A549 (cell line): Measurements from ENCODE around the gene DOCK9.

Source experiments
- RARB ChIP-seq: fragments of 250-450 bp; sonication (Bioruptor Pico); IDR thresholded peaks from 2 replicates; pipeline ENCODE4 v1.8.0; 2021; ENCODE audit warnings: mild to moderate bottlenecking, moderate library complexity
- REST ChIP-seq: fragments of 200-600 bp; sonication (generic); IDR thresholded peaks from 2 replicates; pipeline ENCODE4 v1.6.1; 2016; ENCODE audit warnings: antibody characterized with exemption, mild to moderate bottlenecking, moderate library complexity
- TF ChIP-seq, protein P1 (sequence below): fragments of >200 bp; sonication (Bioruptor Twin); formaldehyde crosslinking; IDR thresholded peaks from 3 replicates; pipeline ENCODE4 v1.5.1; 2016

DNA sequence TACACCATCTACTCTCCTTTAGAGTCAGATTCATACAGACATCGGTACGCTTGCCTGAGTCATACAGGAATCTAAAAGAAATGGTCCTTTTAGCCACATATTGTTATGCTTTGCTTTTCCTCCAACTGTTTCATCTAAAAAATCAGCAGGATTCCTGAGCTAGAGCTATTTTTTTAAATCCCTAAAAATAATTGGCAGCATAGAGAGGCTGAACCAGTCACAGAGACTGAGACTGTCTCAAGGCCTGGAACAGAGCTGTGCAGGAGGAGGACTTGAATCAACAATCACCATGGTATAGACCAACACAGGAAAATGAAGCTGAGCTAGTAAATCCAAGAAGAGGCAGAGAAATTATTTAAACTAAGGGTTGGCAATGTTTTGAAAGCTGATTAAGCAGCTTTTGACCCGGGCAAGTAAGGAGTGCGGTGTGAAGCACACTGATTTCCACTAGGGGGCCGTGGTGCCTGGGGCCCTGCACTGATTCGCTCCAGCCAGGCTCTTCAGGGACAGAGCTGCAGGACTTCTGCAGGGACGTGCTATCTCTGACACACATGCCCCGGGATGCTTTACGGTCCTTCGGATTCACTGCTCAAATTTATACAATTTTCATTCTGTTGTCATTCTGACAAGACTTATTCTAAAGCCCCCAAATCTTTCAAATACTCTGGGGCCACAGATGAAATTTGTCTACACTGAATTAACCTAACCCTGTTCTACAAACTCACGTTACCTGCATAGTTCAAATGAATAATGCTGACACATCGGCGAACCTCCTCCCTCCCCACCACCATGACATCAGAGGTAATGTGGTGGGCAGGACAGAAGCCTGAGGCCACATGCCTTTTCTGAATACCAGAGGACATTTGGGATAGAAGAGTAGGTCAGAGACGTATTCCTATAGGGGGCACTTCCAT is 137.8 kb downstream of the DOCK9 start:
- TF ChIP-seq, protein P1, sequence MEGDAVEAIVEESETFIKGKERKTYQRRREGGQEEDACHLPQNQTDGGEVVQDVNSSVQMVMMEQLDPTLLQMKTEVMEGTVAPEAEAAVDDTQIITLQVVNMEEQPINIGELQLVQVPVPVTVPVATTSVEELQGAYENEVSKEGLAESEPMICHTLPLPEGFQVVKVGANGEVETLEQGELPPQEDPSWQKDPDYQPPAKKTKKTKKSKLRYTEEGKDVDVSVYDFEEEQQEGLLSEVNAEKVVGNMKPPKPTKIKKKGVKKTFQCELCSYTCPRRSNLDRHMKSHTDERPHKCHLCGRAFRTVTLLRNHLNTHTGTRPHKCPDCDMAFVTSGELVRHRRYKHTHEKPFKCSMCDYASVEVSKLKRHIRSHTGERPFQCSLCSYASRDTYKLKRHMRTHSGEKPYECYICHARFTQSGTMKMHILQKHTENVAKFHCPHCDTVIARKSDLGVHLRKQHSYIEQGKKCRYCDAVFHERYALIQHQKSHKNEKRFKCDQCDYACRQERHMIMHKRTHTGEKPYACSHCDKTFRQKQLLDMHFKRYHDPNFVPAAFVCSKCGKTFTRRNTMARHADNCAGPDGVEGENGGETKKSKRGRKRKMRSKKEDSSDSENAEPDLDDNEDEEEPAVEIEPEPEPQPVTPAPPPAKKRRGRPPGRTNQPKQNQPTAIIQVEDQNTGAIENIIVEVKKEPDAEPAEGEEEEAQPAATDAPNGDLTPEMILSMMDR = peak; percentile 55
- no peak for TF ChIP-seq RARB (CRISPR knock-in tag)
- TF ChIP-seq REST = no peak
